OCI-LY1 (cell line): ENCODE measurements around the gene SLBP.

Experiments used
- H2AFZ ChIP-seq: fragments of 200-600 bp; sonication (generic), shearing (Covaris generic); 2 replicates; pipeline ENCODE4 v1.6.0; 2014; ENCODE audit warnings: antibody characterized with exemption, mild to moderate bottlenecking, low read length
- H3F3A ChIP-seq: fragments of 200-600 bp; sonication (generic), shearing (Covaris generic); 2 replicates; pipeline ENCODE4 v1.6.0; 2014; ENCODE audit warnings: mild to moderate bottlenecking, antibody characterized with exemption, low read length, moderate library complexity; ENCODE audit not compliant: insufficient read depth
- H3K27ac ChIP-seq: fragments of 200-600 bp; sonication (generic); 2 replicates; pipeline ENCODE4 v1.5.1; 2014; ENCODE audit warnings: low read length, mixed run types, mild to moderate bottlenecking, low read depth; ENCODE audit not compliant: poor library complexity, severe bottlenecking
- H3K27me3 ChIP-seq: fragments of 200-600 bp; sonication (generic); 2 replicates; pipeline ENCODE4 v1.6.0; 2014; ENCODE audit warnings: antibody characterized with exemption, mild to moderate bottlenecking, low read length, moderate library complexity; ENCODE audit not compliant: insufficient read depth
- H3K36me3 ChIP-seq: fragments of 200-600 bp; sonication (generic); 2 replicates; pipeline ENCODE4 v1.6.1; 2014; ENCODE audit warnings: mild to moderate bottlenecking, antibody characterized with exemption, low read length, moderate library complexity, mixed read lengths; ENCODE audit not compliant: insufficient read depth
- H3K4me1 ChIP-seq: fragments of 200-600 bp; sonication (generic); 2 replicates; pipeline ENCODE4 v1.5.1; 2014; ENCODE audit warnings: mild to moderate bottlenecking, low read length, moderate library complexity; ENCODE audit not compliant: insufficient read depth, severe bottlenecking
- H3K4me2 ChIP-seq: fragments of 200-600 bp; sonication (generic), shearing (Covaris generic); 2 replicates; pipeline ENCODE4 v1.6.1; 2014; ENCODE audit warnings: low read length
- H3K4me3 ChIP-seq: fragments of 200-600 bp; sonication (generic); 2 replicates; pipeline ENCODE4 v1.5.1; 2014; ENCODE audit warnings: low read length, low read depth, mild to moderate bottlenecking, mixed read lengths; ENCODE audit not compliant: poor library complexity, severe bottlenecking
- H3K79me2 ChIP-seq: fragments of 200-600 bp; shearing (Covaris generic); 2 replicates; pipeline ENCODE4 v1.6.1; 2016; ENCODE audit warnings: mixed run types, low read length, mixed read lengths; ENCODE audit not compliant: insufficient read depth
- H3K9ac ChIP-seq: fragments of 200-600 bp; sonication (generic), shearing (Covaris generic); 2 replicates; pipeline ENCODE4 v1.6.1; 2014; ENCODE audit warnings: mild to moderate bottlenecking, low read length, mixed read lengths
- H3K9me2 ChIP-seq: fragments of 200-600 bp; sonication (generic), shearing (Covaris generic); 2 replicates; pipeline ENCODE4 v1.6.1; 2014; ENCODE audit warnings: low read depth, mild to moderate bottlenecking, low read length, mixed read lengths
- H3K9me3 ChIP-seq: fragments of 200-600 bp; shearing (Covaris generic); 2 replicates; pipeline ENCODE4 v1.6.1; 2014; ENCODE audit warnings: low read length, mixed read lengths
- H4K20me1 ChIP-seq: fragments of 200-600 bp; sonication (generic), shearing (Covaris generic); 2 replicates; pipeline ENCODE4 v1.6.0; 2016; ENCODE audit warnings: mild to moderate bottlenecking, low read length; ENCODE audit not compliant: insufficient read depth
- CTCF ChIP-seq: fragments of 200-600 bp; sonication (generic), shearing (Covaris generic); IDR thresholded peaks from 2 replicates; pipeline ENCODE4 v1.5.1; 2017; ENCODE audit warnings: mild to moderate bottlenecking, antibody characterized with exemption, low read length, moderate library complexity, mixed read lengths
- EZH2 ChIP-seq: fragments of 200-600 bp; sonication (generic), shearing (Covaris generic); IDR thresholded peaks from 2 replicates; pipeline ENCODE4 v1.8.0; 2017; ENCODE audit warnings: borderline replicate concordance, mixed run types, mild to moderate bottlenecking, antibody characterized with exemption, low read length, moderate library complexity, mixed read lengths

The SLBP gene

GRCh38 chr4:1717129-1718094 is 5.3 kb upstream of the SLBP start:
- TF ChIP-seq EZH2, result no peak
- Histone ChIP-seq H3K36me3 (peaks cover 8% of the 10 kb centered on the region; the same call in 1 of the 2 replicates), H3K9ac (peak overlapping the region; percentile 1; the same call in 1 of the 2 replicates), H3K4me3 (peak overlapping the region; percentile 20), H3F3A (no peaks in the 10 kb centered on the region), H3K4me2 (peak overlapping the region; percentile 51; the same call in 1 of the 2 replicates), H3K27ac (peak overlapping the region; percentile 88), H3K27me3 (no peaks in the 10 kb centered on the region), H2AFZ (no peak overlapping the region), H3K9me2 (no peaks in the 10 kb centered on the region), H4K20me1 (no peaks in the 10 kb centered on the region), H3K79me2 (peaks cover 6% of the 10 kb centered on the region), H3K9me3 (no peaks in the 10 kb centered on the region), H3K4me1 (peaks cover 69% of the 10 kb centered on the region)

GRCh38 chr4:1716065-1716945 is 4.2 kb upstream of the SLBP start:
- Histone ChIP-seq H3K9me3 (no peaks in the 10 kb centered on the region), H4K20me1 (no peaks in the 10 kb centered on the region), H3K4me1 (peaks cover 69% of the 10 kb centered on the region)

DNA sequence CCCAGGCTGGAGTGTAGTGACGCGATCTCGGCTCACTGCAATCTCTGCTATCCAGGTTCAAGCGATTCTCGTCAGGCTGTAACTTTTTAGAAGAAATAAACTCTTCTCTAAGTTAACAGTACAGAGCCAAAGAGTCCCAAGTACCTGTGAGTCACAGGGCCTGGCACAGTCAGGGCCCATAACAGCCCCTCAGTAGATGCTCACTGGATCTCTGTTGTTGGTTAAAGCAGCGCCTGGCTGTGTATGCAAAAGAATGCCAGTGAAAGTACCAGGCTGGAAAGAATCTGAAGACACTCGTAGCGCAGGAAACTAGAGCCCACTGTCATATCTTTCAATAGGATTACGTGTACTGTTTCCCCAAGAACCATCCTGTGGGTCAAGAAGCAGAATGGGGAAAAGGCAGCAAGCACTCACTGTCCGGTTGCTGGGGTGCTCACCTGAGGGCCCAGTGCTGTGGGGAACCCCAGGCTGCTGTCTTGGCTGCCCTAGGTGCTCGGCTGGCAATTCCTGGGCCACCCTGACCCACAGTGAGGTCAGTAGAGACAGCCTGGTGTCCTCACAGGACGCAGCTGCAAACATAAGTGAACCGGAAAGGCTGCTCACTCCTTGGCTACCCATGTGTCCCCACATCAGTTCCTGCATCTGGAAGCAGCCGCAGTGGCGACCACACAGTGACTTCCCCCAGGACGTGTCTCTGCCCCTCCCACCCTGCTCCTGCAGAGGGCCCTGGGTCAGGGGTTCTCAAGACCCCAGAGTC is 3.1 kb upstream of the SLBP start:
- Histone ChIP-seq H3K27me3 (no peaks in the 10 kb centered on the region), H3K27ac (peak overlapping the region; percentile 88), H3K9ac (peak overlapping the region; percentile 99), H3K36me3 (peaks cover 20% of the 10 kb centered on the region; the same call in 1 of the 2 replicates), H3K4me1 (peaks cover 73% of the 10 kb centered on the region), H3K4me3 (peak overlapping the region; percentile 99), H3K9me3 (no peaks in the 10 kb centered on the region), H3K9me2 (no peaks in the 10 kb centered on the region), H2AFZ (no peak overlapping the region), H3F3A (no peaks in the 10 kb centered on the region), H4K20me1 (no peaks in the 10 kb centered on the region), H3K4me2 (peak overlapping the region; percentile 75), H3K79me2 (peaks cover 16% of the 10 kb centered on the region)
- TF ChIP-seq CTCF (no peak), EZH2 (no peak)

More at GRCh38 chr4:1716065-1716945, 4.2 kb upstream of the SLBP start:
- no peaks in the 10 kb centered on the region for H3F3A ChIP-seq
- peak overlapping the region; percentile 88 for H3K27ac ChIP-seq
- peaks cover 12% of the 10 kb centered on the region; the same call in 1 of the 2 replicates for H3K36me3 ChIP-seq
- H3K79me2 ChIP-seq, result peaks cover 4% of the 10 kb centered on the region
- H3K4me2 ChIP-seq, result peak overlapping the region; percentile 51
- TF ChIP-seq CTCF (no peak), EZH2 (no peak)
- peak overlapping the region; percentile 27; the same call in 1 of the 2 replicates for H3K9ac ChIP-seq
- H2AFZ ChIP-seq, result no peak overlapping the region
- H3K4me3 ChIP-seq, result peak overlapping the region; percentile 10
- no peaks in the 10 kb centered on the region for H3K9me2 ChIP-seq
- H3K27me3 ChIP-seq, result no peaks in the 10 kb centered on the region
